Neural cell (in vitro differentiated cells): ENCODE results near the gene CRYBB2.
"Not testable (repeated sequence)": the region's sequence is repeated elsewhere in the genome, so short reads cannot be mapped to it uniquely, and the experiment has no call there.

Experiments used
- CTCF ChIP-seq: fragments of 450-650 bp; IDR thresholded peaks from 2 replicates; pipeline ENCODE4 v1.5.1; 2014; ENCODE audit warnings: antibody characterized with exemption, mild to moderate bottlenecking, moderate library complexity; ENCODE audit not compliant: poor library complexity, severe bottlenecking
- EZH2 ChIP-seq: fragments of 200-600, 300-800 bp; shearing (Covaris generic), sonication (generic); IDR thresholded peaks from 2 replicates; pipeline ENCODE4 v1.6.1; 2014; ENCODE audit warnings: antibody characterized with exemption, low read length, borderline replicate concordance, mild to moderate bottlenecking; ENCODE audit not compliant: insufficient read depth, poor library complexity, severe bottlenecking

- not testable (repeated sequence) for TF ChIP-seq CTCF, EZH2
These were observed 60.7 kb downstream of the CRYBB2 start for GRCh38 chr22:25280118-25280517.
